Measurements from ENCODE around the gene DPEP3.

Gene DPEP3

DNA sequence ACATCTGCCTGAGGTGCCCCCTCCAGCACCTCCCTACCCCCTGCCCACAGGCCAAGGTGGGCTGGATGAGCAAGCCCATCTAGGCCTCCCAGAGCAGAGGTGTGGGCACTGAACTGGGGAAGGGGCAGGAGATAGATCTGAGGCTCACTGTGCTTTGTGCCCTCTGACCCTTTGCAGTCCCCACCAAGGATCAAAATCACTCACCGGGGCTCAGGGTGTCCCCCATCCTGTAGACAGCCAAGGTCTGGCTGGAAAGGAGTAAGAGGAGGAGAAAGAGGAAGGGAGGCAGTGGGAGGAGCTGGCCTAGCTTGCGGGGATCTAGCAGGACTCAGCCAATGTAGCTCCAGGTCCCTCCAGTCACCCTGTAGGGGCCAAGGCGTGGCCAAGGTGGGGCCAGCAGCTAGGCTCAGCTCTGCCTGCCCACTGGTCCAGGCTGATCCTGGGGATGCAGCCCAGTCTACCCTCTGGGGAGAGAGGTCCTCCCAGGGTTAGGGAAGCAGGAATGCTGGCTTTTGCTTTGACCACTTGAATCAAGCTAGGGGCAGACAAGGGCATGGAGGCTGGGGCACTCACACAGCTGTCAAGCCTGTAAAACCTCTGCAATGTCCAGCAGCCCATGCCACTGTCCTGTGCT is 13.6 kb downstream of the DPEP3 start:
- DNase-seq: peak; percentile 13 to 36

DNA sequence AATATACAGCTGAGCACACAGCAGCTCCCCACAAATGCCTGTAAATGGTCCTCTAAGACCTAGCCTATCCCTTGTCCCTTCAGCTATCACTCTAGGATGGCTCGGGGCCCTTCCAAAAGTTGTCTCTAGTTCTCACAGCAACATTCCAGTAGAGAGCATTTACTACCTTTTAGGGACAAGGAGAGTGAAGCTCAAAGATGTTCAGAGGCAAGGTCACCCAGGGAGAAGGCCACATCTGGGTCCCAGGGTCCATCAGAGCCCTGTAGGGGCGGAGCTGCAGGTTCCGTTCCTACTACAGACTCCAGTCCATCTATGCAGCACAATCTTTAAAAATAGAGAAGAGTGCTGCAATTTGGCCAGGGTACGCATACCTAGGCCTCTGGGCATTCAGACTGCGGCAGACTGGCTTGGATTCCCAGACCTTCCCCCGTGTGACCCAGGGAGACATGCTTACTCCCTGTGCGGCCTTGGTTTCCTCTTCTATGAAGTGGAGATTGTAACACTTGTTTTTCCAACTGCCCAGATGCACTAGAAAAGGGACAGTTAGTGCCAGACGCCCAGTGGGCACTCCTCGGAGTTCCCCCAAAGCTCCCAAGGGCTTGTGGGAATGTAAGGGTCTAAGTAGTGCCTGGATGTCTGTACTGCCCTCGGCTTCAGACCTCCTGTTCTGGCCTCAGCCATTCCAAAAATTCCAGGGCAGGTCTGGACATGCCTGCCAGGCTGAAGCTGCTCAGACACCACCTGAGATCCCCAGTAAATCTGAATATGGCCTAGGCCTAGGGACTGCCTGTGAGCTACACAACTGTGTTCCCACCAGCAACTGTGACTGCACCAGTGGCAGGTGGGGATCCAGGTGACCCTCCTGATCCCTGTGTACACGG is 14.4 kb downstream of the DPEP3 start:
- no peak for DNase-seq

DNA sequence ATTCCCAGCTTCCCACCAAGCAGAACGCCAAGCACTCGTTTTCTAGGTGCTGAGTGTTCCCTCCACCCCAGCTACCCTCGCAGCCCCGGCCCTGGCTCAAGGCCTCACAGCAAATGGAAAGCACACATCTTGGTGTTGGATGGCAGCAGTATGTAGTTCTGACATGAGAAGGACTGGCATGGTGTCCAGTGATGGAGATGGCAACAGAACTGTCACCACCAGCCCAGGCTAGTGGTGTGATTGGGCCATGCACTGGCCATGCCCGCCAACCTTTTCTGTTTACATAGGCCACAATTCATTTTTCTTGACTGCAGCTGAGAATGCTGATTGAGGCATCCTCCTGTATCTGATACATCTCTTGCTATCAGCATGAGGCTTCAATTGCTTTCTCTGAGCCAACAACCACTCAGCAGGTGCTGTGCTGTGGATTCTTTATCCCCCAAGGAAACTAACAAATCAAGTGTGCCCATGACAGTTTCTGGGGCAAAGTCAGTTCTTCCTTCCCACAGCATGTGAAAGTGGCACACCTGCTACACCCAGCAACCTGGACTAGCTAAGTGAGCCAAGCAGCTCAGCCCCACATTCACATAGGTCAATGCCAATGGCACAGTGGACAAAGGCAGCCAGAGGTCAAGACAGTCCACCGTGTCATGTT is 15.7 kb downstream of the DPEP3 start:
- no peak for DNase-seq

DNA sequence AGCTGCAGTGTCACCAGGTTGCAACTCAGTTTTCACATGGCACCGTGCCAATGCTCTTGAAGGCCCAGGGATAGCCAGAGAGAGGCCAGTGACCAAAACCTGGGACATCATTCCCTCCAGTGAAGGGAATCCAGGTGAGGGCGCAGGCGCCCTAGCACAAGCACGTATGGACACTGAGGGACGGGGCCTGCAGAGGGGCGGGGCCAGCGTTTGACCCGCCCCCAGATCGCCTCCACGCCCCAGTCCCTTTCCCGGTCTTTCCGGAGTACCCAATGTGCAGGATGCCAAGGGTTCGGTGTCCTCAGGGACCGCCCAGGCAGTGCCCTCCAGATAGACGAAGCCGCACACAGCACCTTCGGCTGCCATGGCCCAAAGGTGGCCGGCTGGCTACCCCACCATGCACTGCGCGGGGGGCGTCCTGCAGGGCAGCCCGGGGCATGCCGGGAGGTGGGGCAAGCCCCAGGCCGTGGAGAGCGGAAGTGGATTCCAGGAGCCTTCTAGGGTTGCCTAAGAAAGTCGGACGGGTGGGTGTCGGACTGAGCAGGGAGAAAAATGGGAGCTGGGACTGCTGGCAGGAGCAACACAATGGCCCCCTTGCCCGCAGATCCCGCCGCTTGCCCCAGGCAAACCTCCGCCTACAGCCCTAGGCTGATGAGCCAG is 16.5 kb downstream of the DPEP3 start:
- no peak for DNase-seq

DNA sequence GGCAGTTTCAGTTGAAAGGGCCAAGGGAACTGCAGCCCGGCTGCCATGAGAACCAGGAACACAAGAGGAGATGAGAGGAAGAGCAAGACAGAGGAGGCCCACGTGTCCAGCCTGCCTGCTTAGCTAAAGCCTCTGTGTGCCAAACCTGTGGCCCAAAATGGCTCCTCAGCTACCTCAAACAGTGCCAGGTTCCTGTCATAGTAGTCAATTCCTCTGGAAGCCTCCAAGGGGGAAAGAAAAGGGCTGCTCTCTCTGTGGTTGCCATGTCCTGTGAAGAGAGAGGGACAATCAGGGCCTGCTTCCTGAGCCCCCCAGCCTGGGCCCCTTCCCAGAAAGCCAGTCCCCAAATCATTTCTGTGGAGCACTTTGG is 17.0 kb downstream of the DPEP3 start:
- DNase-seq: no peak

DNA sequence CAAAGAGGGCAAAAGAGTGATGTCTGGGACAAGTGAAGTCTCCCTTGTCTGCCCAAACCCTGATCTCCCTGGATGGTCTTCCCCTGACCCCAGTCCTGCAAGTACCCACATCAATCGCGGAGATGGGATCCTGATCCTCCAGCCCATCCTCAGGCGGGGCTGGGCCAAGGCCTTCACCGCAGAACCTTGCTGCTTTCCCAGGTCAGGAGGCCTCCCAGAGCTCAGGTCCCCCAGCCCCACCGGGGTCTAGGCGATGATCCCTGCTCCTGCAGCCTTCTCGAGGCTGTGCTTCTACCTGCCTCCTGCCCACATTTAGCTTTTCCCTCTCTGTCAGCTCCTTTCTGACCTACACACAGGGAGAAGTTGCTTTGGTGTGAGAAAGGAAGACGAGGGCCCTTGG is 18.2 kb downstream of the DPEP3 start:
- no peak for DNase-seq

DNA sequence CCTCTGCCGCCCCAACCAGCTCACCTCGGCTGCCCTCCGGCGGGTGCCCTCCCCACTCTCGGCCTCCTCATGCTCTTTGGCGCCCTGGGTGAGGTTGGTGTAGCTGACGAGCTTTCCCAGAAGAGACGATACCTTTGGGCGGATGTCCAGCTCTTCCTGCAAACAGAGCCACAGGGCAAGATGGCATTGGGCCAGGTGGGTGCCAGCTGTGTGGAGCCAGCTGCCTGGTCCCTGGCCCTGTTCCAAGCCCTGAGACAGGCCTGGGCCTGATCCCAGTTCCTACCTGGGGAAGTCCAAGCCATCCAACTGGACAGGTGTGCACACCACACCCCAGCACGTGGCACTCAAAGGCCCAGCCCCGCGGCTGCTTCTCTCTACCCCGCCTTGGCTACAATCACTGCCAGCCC is 18.7 kb downstream of the DPEP3 start:
- DNase-seq: no peak

DNA sequence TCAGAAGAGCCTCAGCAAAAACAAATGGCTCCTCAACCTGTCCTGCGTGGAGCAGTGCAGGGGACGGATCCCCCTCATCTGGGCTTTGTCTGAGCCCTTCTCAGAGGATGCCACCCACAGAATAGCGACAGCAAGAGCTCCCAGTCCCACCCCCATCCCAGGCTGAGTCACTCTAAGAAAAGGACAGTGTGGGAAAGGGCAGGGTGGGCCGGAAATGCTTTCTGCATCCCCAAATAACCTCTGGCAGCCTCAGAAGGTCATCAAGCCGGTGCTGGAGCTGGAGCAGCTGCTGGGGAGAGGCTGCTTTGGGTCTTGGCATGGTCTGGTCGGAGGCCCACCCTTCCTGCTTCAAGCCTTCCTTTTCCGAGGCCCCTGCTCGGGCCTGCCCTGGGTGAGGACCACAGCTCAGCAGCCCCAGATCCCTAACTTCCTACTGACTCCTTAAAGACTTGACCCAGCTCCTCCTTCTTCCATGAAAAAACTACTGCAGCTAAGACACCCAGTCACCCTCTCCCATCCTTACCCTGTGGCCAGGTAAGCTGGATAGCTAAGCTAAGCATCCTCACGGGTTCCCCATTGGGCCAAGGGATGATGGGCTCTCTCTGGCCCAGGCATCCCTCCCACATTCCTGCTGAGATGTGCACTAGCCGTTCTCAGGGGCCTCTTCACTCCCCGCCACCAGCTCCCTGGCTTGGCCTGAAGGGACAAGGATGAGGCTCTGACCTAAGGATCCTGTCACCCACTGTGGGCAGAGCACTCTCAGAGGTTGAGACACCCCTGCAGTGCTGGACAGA is 20.6 kb downstream of the DPEP3 start:
- no peak for DNase-seq

DNA sequence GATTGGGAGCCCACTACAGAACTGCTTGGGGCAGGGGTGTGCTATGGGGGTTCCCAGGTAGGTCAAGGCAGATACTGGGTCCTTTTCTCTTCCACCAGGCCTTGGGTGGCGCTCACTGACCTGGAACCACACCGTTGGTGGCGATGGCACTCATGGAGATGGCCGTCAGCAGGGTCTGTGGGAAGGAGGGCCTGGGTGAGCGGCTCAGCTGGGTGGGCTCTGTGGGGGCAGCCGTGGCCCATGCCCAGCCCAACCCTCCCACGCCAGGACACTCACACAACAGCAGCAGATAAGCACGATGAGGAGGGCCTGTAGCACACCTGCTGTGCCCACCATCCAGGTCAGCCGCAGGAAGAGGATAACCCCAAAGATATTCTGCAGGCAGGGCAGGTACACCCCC is 22.7 kb downstream of the DPEP3 start:
- no peak for DNase-seq

DNA sequence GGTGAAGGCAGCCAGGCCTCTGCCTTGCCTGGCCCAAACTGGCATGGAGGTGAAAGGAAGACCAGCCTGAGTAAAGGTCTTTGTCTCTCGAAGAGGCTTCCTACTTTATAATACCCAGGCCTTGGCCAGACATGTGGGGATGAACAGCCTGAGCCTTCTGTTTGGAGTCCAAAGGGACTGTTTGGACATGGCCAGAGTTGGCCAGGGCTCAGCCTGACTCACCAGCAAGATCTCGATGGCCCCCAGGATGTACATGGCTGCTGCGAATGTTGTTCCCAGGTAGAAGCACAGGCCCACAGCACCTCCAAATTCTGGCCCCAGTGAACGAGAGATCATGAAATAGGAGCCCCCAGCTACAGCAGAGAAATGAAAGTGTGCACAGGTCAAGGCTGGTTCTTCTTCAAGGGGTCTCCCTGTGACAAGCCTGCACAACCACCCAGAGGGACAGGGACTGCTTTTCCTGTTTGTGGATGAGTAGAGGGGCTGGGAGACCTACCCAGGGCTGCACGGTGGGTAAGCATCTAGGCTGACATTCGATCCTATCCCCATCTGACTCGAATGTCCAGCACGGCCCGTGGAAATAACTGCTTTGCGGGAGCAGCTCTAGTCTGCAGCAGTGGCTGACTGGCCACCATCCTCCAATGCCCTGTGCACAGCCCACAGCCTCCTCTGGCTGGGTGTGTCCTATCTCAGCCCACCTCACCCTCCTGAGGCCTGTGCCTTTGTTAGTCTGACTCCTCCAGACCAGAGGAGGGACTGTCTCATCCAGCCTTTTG is 25.7 kb downstream of the DPEP3 start:
- no peak for DNase-seq

DNA sequence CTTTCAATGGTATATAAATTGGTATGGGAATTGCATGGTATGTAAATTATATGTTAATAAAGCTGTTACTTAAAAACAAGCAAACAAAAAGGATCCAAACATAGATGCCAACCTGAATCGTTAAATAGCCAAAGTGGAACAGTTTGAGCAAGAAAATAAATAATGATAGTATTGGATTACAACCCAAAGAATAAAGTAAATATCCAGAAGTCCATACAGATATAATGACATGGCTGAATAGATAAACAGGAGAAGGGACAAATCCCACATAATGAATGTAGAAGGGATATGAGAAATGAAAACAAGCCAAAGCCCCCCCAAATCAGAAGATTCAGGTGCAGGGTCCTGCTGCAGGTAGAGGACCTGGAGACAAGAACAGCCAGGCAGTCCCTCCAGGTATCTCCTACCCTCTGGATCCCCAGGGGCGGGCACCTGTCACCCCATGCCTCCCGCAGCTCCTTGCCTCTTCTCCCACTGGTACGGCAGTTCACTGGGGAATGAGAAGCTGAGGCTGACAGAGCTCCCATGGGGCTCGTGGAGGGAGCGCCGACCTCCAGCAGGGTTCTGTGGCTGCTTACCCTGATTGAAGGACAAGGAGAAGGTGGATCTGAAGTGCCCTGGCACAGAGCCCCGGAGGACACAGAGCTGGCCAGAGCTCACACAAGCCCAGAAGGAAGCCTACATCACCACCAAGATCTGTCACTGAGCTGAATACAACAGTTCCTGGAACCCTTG is 26.5 kb downstream of the DPEP3 start:
- DNase-seq: no peak

DNA sequence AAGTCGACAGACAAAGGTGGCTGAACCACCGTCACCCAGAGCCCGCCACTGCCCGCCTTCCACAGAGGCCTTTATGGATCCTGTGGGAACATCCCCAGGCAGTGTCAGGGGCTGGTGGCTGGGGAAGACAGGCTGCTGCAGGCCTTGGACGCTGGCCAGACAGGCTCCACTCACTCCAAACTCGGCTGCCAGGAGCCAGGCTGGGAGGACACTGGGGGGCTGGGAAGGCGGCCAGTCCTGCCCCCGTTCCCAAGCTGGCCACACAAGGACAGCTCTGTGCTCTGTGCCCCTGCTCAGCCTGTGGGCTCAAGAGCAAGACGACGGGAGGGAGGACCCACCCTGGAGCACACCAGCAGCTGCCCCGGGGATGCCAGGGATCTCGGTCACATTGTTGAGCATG is 28.8 kb downstream of the DPEP3 start:
- no peak for DNase-seq

DNA sequence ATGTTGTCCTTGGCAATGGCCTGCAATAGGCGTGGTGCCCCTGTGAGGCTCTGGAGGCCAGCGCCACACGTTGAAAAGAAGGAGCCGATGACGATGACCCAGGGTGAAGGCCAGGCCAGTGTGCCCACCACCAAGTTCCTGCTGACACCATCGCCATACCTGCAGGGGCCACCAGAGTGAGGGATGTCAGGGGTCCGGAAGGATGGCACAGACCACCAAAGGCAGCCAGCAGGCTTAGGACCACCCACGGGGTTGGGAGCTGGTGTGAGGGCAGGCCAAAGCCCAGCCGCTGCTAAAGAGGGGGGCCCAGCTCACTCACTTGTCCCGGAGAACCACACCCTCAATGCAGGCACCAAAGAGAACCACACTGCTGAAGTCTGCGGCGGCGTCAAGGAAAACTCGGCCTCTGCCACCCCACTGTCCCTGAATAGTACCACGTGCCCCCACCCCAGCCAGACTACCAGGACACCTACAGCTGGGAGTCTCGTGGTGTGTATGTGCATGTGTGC is 29.9 kb downstream of the DPEP3 start:
- no peak for DNase-seq

DNA sequence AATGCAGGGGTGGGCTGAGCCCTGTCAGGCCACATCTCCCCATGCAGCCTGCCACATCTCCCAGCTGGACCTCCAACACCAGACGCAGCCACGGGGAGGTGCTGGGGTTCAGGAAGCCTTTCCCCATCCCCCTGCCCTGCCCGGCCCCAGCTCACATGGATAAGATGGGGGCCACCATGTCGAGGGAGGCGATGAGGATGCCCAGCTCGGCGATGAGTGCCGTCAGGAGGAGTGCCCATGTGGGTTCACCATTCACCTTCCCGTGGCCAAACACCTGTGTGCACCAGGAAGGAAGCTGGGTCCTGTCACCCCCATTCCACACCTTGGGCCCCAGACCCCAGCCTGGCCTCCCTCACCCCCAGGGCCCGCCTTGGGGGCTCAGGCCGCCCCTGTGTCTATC is 30.7 kb downstream of the DPEP3 start:
- DNase-seq: no peak

DNA sequence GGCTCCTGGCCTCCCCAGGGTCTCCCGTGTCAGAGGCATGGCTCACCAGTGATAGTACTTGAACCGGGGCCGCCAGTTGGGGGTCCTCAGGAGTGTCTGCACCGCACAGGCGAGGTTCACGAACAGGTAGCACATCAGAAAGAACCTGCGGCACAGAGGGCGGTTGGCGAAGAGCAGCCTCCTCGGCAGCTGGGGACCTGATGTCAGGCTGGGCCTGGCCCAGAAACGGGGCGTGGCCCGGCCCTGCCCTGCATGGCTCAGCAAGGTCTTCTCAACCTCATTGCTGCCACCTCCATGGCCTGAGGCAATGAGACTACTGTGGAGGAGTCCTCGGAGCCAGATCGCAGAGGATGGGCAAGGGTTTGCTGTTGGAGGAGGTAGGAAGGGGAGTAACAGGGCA is 32.3 kb downstream of the DPEP3 start:
- DNase-seq: no peak

DNA sequence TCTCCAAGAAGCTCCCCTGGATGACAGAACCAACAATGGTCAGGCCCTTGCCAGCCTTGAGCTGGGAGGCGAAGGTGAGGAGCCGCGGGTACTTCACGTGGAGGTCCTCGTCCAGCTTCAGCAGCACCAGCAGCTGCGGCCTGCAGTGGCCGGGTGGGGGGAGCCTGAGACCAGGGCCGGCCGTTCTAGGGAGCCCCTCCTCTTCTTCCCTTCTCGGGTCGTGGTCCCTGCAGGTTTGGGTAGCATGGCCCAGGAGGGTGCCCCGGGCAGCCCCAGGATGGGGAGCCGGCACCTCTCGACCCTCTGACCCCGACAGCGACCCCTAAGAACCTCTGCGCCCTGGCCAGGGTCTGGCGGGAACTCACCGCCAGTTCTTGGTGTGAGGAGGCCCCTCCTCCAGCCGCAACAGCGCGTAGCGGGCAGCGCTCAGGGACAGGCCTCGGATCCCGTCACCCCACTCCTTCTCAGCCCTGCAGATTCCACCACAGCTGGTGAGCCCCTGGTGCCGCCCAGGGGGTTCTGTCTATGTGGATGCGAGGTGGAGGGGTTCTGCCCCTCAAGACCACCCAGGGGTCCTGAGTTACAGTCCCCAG is 33.2 kb downstream of the DPEP3 start:
- DNase-seq: no peak

DNA sequence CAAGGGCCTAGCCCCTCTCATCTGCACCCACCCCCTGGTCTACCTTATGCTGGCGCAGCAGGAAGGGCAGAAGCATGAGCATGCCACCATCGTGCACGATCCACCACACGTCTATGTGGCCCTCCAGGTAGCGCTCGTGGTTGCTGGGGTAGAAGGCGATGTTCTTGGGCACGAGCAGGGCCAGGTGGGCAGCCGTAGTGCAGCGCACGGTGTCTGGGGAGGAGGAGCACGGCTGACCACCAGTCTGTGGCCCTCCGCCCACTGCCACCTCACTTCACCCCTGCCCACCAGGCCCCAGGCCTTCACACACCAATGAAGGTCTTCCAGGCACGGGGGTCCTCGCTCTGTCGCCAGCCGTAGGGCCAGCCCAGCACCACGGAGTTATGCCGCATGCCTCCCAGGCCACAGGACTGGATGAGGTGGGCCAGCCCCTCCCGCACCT is 34.1 kb downstream of the DPEP3 start:
- no peak for DNase-seq

DNA sequence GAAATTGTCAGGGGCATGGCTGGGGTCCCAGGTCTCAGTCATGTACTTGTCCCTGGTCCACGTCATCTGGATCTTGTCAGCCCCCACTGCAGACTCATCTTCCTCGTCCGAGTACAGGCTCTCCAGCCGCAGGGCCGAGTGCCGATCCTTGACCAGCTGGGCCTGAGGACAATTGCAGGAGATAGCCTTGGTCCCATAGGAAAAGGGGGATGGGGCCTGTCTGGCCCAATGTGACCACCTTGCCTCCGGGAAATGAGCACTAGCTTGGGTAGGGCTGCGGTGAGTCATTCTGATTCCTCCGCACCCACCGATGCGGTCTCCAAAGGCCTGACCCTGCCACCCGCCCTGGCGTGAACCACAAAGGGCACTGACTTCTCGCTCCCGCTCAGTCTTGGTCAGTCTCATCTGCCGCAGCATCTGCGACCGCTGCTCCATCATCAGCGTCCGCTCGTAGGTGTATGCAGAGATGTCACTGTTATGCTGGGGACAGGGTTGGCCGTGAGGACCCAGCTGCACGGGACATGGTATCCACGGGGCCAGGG is 34.8 kb downstream of the DPEP3 start:
- DNase-seq: no peak

DNA sequence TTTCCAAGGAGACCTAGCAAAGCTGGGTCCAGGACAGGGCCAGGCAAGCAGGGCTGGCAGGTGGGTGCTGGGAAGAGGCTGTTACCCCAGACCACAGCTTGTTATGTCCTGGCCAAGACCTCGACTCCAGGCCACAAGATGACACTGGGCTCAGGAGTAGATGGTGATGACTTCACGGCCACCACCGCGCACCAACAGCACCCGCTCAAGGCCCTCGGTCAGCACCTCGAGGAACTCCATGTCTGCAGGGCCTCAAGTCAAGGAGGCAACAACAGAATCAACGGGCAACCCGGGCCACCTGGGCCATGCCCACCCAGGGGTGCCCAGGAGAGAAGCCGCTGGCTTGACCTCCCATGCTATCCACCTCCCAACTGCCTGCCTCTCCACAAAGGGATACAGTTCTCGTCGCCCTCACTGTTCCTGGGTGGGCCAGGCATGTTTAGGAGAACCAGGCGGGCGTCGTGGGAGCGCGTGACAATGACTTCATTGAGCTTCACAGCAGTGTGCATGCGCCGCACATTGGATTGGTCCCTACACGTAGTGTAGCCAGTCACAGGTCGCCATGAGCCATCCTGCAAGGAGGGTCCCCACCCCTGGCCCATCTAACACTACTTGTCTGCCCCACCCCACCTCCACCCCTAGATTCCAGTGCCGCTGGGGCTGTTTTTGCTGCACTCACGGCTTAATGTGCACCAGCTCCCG is 35.5 kb downstream of the DPEP3 start:
- no peak for DNase-seq

Data from inflammatory macrophage (primary cell).